ENCODE measurements around the gene ZNF212.

DNA sequence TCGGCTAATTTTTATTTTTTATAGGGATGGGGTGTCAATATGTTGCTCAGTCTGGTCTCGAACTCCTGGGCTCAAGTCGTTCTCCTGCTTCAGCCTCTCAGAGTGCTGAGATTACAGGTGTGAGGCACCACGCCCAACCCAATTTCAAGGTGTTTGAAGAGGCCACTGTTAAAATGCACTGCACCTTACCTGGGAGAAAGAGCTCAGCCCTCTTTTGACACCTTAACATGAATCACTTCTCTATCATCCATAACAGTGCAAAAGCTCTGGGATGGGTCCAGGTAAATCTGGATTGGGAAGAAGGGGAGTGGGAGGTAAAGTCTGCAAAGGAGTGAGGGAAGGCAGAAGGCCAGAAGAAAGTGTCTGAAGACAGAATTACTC, 44.7 kb upstream of the ZNF212 start:
- no peak for TF ChIP-seq YY1 (IDR thresholded peaks at IDR 0.05; ENCODE audit: insufficient read depth, insufficient read length)
- no peak for TF ChIP-seq ZNF274 (IDR thresholded peaks at IDR 0.05; ENCODE audit: low read depth, low read length)
- TF ChIP-seq SUZ12 (IDR thresholded peaks at IDR 0.05; ENCODE audit: extremely low read depth, insufficient read depth, insufficient read length) = no peak

All from NT2/D1 (cell line).